CD1c-positive myeloid dendritic cell (primary cell): ENCODE data around the gene KIAA0513.
"Not testable (repeated sequence)": the region's sequence is repeated elsewhere in the genome, so short reads cannot be mapped to it uniquely, and the experiment has no call there.

Source experiments
- DNase-seq: peaks from one replicate; pipeline ENCODE4 v3.0.0-alpha.2; 2016; ENCODE audit errors: extremely low spot score

The KIAA0513 gene

GRCh38 chr16:85028685-85029407 is 1.3 kb downstream of the KIAA0513 start:
- no peak for DNase-seq

GRCh38 chr16:85029408-85029784 is 1.8 kb downstream of the KIAA0513 start:
- DNase-seq, result no peak

- peak; percentile 25 for DNase-seq
Observed at GRCh38 chr16:85029981-85030401, 2.4 kb downstream of the KIAA0513 start.

- DNase-seq, result no peak
Observed at GRCh38 chr16:85031451-85031850, 3.9 kb downstream of the KIAA0513 start.

- not testable (repeated sequence) for DNase-seq
Observed at GRCh38 chr16:85032187-85032586, 4.6 kb downstream of the KIAA0513 start.

GRCh38 chr16:85033171-85033570 is 5.6 kb downstream of the KIAA0513 start:
- DNase-seq, result no peak

- no peak for DNase-seq
Observed at GRCh38 chr16:85034591-85035433, 7.2 kb downstream of the KIAA0513 start.

- peak; percentile 40 for DNase-seq
Observed at GRCh38 chr16:85036236-85037049, 8.8 kb downstream of the KIAA0513 start.

- DNase-seq, result no peak
Observed at GRCh38 chr16:85037050-85037410, 9.4 kb downstream of the KIAA0513 start.

GRCh38 chr16:85037721-85038120 is 10.1 kb downstream of the KIAA0513 start:
- no peak for DNase-seq

GRCh38 chr16:85040685-85041084 is 13.1 kb downstream of the KIAA0513 start:
- no peak for DNase-seq

GRCh38 chr16:85041219-85042166 is 13.9 kb downstream of the KIAA0513 start:
- DNase-seq, result peak; percentile 41

GRCh38 chr16:85042167-85042526 is 14.6 kb downstream of the KIAA0513 start:
- no peak for DNase-seq

- no peak for DNase-seq
Observed at GRCh38 chr16:85042606-85043005, 15.0 kb downstream of the KIAA0513 start.

GRCh38 chr16:85045077-85045476 is 17.5 kb downstream of the KIAA0513 start:
- no peak for DNase-seq

- no peak for DNase-seq
Observed at GRCh38 chr16:85045641-85046471, 18.3 kb downstream of the KIAA0513 start.

- peak; percentile 86 for DNase-seq
Observed at GRCh38 chr16:85046472-85046916, 18.9 kb downstream of the KIAA0513 start.

GRCh38 chr16:85046931-85047866 is 19.6 kb downstream of the KIAA0513 start:
- DNase-seq, result no peak

GRCh38 chr16:85047867-85048455 is 20.4 kb downstream of the KIAA0513 start:
- peak; percentile 81 for DNase-seq
